ENCODE results near the gene DNAJB12.

DNAJB12 gene

GRCh38 chr10:72295330-72295910 is 59.3 kb downstream of the DNAJB12 start:
- Histone ChIP-seq H3K36me3 (ENCODE audit: control insufficient read depth, low read depth, low read length) (no peaks in the 10 kb centered on the region), H3K27me3 (ENCODE audit: control insufficient read depth, insufficient read depth, low read length) (peaks cover 6% of the 10 kb centered on the region), H3K27ac (ENCODE audit: low read length) (no peak overlapping the region), H3K4me3 (ENCODE audit: low read length) (no peak overlapping the region), H3K9ac (ENCODE audit: low read length) (no peak overlapping the region), H3K9me3 (ENCODE audit: control insufficient read depth, low read depth, low read length) (no peaks in the 10 kb centered on the region), H3K4me1 (ENCODE audit: control insufficient read depth, low read depth, low read length) (peaks cover 12% of the 10 kb centered on the region)

GRCh38 chr10:72292223-72292691 is 62.5 kb downstream of the DNAJB12 start:
- no peak overlapping the region for H3K4me3 ChIP-seq (ENCODE audit: low read length)
- H3K4me1 ChIP-seq (ENCODE audit: control insufficient read depth, low read depth, low read length), result peaks cover 7% of the 10 kb centered on the region
- H3K36me3 ChIP-seq (ENCODE audit: control insufficient read depth, low read depth, low read length), result no peaks in the 10 kb centered on the region
- H3K9me3 ChIP-seq (ENCODE audit: control insufficient read depth, low read depth, low read length), result no peaks in the 10 kb centered on the region
- H3K27ac ChIP-seq (ENCODE audit: low read length), result no peak overlapping the region
- H3K9ac ChIP-seq (ENCODE audit: low read length), result no peak overlapping the region
- peaks cover 4% of the 10 kb centered on the region for H3K27me3 ChIP-seq (ENCODE audit: control insufficient read depth, insufficient read depth, low read length)

DNA sequence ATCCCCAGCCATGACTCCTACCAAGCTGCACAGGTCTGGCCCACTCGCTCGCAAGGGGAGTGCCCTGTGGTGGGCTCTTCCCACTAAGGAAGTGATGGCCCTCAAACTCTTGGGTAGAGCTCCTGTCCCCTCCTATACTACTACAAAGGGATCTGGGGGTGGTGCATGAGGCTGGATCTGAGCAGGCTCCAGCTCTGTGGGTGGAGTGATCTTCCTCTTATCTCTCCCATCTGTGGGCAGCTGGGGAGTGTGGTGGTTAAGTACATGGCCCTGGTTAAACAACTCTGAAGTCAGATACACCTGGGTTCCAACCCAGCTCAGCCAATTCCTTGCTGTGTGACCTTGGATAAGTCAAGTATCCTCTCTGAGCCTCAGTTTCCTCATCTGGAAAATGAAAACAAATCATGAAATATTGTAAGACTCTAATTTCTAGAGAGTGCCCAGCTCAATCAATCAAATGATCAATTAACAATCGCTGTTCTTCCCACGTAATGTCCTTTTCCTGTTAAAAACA is 63.6 kb downstream of the DNAJB12 start:
- no peak overlapping the region for H3K4me3 ChIP-seq (ENCODE audit: low read length)
- H3K9me3 ChIP-seq (ENCODE audit: control insufficient read depth, low read depth, low read length), result no peaks in the 10 kb centered on the region
- no peak overlapping the region for H3K9ac ChIP-seq (ENCODE audit: low read length)
- H3K36me3 ChIP-seq (ENCODE audit: control insufficient read depth, low read depth, low read length), result no peaks in the 10 kb centered on the region
- H3K27me3 ChIP-seq (ENCODE audit: control insufficient read depth, insufficient read depth, low read length), result no peaks in the 10 kb centered on the region
- peaks cover 7% of the 10 kb centered on the region for H3K4me1 ChIP-seq (ENCODE audit: control insufficient read depth, low read depth, low read length)
- no peak overlapping the region for H3K27ac ChIP-seq (ENCODE audit: low read length)

GRCh38 chr10:72285972-72286521 is 68.7 kb downstream of the DNAJB12 start:
- Histone ChIP-seq H3K4me3 (ENCODE audit: low read length) (no peak overlapping the region), H3K27me3 (ENCODE audit: control insufficient read depth, insufficient read depth, low read length) (no peaks in the 10 kb centered on the region), H3K9ac (ENCODE audit: low read length) (no peak overlapping the region), H3K9me3 (ENCODE audit: control insufficient read depth, low read depth, low read length) (no peaks in the 10 kb centered on the region), H3K27ac (ENCODE audit: low read length) (no peak overlapping the region), H3K36me3 (ENCODE audit: control insufficient read depth, low read depth, low read length) (no peaks in the 10 kb centered on the region), H3K4me1 (ENCODE audit: control insufficient read depth, low read depth, low read length) (no peaks in the 10 kb centered on the region)

GRCh38 chr10:72283131-72283530 is 71.6 kb downstream of the DNAJB12 start:
- H3K4me3 ChIP-seq (ENCODE audit: low read length), result no peak overlapping the region
- no peaks in the 10 kb centered on the region for H3K36me3 ChIP-seq (ENCODE audit: control insufficient read depth, low read depth, low read length)
- H3K27me3 ChIP-seq (ENCODE audit: control insufficient read depth, insufficient read depth, low read length), result no peaks in the 10 kb centered on the region
- H3K9me3 ChIP-seq (ENCODE audit: control insufficient read depth, low read depth, low read length), result no peaks in the 10 kb centered on the region
- H3K4me1 ChIP-seq (ENCODE audit: control insufficient read depth, low read depth, low read length), result no peaks in the 10 kb centered on the region
- H3K9ac ChIP-seq (ENCODE audit: low read length), result no peak overlapping the region
- no peak overlapping the region for H3K27ac ChIP-seq (ENCODE audit: low read length)

Data from iPS-18a (cell line).